ENCODE data around the gene PEAK3.

DNA sequence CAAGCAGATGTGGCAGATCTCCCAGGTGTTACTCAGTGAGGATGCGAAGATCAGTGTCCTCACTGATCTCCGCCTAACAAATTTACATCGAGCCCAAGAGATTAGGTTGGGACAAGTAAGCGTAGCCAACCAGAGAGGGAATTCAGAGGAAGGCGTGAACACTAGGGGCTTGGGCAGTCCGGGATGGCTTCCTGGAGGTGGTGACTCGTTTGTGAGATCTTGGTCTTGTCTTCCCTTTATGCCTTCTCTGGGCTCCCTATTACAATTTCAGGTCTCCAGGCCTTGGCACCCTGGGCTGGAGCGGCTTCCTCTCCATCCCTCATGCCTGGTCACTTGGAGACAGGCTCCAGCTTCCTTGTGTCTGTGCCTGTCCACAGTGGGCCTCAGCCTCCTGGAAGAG lies 39.2 kb downstream of the PEAK3 start:
- TF ChIP-seq EZH2phosphoT487 (IDR thresholded peaks at IDR 0.05; ENCODE audit: low read depth, severe bottlenecking, unreplicated experiment), result no peak
- TF ChIP-seq, protein P1, sequence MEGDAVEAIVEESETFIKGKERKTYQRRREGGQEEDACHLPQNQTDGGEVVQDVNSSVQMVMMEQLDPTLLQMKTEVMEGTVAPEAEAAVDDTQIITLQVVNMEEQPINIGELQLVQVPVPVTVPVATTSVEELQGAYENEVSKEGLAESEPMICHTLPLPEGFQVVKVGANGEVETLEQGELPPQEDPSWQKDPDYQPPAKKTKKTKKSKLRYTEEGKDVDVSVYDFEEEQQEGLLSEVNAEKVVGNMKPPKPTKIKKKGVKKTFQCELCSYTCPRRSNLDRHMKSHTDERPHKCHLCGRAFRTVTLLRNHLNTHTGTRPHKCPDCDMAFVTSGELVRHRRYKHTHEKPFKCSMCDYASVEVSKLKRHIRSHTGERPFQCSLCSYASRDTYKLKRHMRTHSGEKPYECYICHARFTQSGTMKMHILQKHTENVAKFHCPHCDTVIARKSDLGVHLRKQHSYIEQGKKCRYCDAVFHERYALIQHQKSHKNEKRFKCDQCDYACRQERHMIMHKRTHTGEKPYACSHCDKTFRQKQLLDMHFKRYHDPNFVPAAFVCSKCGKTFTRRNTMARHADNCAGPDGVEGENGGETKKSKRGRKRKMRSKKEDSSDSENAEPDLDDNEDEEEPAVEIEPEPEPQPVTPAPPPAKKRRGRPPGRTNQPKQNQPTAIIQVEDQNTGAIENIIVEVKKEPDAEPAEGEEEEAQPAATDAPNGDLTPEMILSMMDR (IDR thresholded peaks at IDR 0.05; ENCODE audit: poor library complexity), result no peak
- no peak for TF ChIP-seq EZH2 (IDR thresholded peaks at IDR 0.05; ENCODE audit: borderline replicate concordance)

All from hepatocyte (in vitro differentiated cells).